ENCODE data around the gene CCDC110.

The CCDC110 gene

DNA sequence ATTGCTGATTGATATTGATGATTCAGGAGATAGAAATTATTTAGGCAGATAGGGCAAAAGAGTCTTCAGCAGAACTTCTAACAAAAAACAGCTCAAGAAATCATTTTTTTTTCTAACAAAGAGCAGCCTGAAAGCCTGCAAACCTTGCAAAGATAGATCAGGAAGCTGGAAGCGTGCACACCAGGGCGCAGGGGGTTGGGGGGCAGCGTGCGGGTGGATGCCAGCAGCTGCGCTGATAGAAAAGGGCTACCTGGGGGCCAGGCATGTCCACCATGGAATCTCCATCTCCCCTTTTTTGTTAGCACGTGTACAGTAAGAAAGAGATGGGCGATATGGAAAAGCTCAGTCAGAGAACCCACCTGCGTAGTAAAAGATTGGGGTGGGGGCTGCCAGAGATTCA lies 1.7 kb upstream of the CCDC110 start:
- no peak for DNase-seq

DNA sequence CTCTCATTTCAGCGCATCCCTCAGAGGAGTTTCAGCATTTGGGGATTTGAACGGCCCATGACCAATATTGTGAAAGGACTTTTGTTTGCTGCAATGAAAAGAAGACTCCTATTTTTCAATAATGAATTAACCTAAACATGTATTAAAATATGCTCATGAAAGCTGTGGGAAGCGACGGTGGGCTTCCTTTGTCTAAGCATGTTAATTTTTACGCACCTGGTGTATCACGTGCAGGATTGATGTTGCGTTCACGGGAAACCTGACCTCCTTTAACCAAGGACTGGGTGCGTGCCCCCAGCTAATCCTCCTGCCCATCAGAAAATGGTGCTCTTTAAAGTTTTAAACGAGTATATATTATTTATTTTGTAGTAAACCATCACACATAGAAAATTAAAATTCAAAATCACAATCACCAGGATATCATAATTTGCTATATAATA lies 590 bp upstream of the CCDC110 start:
- no peak for DNase-seq

DNA sequence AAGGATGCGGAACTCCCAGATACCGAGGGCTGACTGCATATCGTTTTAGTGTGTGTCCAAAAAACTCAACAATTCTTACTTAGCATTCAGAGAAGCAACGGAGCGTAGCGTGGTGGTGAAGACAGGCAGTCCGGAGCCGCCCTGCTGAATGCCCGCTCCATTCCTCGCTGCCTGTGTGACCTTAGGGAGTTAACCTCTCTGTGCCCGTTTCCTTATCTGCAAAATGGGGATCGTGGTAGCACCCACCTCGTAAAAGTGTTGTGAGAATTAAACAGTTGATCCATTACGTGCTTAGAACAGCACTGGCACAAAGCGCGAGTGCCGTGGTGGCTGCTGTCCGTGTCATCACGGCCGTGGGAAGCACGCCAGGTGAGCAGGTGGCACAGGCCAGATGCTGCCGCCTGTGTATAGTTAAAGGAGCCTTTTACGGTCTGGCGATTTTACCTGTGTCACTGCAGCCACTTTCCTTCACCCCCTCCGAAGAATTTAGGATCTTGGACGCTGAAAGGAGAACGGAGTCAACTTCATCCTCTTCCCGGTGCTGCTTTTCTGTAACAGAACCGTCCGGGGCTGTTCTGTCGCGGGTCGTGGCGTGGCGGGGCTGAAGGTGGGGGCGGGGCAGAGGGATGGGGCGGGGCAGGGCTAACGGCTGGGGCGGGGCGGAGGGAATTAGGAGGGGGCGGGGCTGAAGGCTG lies 885 bp downstream of the CCDC110 start:
- peak; percentile 79 for DNase-seq

DNA sequence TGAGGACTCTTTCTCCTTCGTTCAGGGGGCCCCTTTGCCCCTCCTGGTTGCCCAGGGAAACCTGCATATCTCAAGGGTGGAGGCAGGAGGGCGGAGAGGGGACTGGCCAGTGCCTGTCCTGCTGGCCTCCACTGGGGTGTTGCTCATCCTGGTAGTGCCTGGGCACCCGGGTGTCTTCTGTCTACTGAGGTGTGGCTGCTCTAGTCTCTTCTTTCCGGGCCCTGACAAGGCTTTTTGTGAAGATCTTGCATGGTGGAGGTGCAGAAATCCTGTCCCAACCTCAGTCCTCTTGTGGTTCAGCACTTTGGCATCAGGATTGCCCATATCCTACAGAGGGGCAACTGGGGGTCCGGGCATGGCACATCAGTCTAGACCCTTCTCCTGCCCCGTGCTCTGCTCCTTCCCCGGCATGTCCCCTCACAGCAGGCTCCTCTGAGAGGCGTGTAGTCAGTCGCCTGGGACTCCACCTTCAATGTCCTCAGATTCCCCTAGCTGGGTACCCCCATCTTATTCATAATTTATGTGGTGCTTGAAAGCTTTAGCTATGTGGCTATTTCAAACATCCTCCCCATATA lies 1.9 kb downstream of the CCDC110 start:
- DNase-seq, result peak; percentile 10

DNA sequence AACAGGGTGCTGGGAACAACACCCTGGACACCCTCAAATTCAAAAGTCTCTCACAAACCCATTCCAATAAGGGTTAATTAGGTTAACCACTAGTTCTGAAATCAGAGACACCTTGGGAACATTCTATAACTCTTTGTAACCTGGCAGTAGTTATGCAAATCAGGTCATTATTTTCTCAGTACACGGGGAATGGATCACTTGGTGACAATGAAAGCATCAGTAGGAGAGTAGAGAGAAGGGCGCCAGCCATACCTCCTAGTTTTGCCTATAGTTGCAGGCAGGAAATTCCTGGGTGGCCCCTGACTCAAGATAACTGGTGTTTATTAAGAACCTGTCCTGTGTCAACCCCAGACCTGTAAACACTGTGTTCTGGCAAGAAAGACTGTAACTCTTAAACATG lies 2.5 kb downstream of the CCDC110 start:
- DNase-seq, result no peak

DNA sequence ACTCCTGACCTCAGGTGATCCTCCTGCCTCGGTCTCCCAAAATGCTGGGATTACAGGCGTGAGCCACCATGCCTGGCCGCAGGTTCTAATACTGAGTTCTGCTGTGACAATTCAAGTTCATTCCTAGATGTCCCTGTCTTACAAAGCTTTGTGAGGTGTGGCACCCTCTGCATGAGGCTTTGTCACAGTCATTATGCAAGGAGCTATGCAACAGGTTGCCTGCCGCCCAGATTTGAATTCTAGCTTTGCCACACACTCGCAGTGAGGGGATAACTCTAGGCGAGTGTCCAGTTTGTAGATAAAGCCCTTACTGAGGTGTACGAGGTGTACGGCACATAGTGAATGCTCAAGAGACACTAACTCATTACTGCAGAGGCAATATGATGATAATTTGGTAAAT lies 3.5 kb downstream of the CCDC110 start:
- no peak for DNase-seq

DNA sequence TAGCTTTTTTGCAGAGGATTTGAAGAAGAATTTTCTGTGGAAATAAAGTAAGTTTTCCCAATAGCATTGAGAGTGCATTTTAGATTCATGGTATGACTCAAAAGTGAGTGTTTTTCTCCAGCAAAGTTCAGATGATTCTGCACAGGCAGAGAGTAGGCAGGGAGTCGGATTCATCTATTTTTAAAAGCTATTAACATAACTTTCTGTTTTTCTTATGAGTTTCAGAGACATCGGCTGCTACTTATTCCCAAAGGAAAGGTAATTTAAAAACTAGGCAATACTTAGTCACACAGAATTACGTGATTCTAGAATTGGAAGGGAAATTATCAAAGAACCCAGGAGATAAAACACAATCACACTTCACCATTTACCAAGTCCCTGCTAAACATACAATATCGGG lies 4.4 kb downstream of the CCDC110 start:
- DNase-seq, result no peak

DNA sequence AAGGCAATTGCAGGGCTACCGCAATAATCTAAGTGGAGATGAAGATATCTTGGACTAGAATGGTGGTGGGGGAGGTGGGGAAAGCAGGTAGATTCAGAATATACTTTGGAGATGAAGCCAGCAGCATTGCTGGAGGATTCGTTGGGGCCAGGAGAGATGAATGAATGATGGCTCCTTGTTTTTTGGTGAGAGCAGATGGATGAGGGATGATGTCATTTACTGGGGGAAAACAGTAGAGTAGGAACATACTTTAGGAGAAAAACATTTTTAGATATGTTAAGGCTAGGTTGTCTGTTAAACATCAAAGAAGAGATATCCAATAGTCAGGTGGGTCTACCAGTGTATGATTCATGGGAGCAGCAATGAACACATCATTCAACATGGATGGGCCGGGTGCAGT lies 5.8 kb downstream of the CCDC110 start:
- DNase-seq, result no peak

DNA sequence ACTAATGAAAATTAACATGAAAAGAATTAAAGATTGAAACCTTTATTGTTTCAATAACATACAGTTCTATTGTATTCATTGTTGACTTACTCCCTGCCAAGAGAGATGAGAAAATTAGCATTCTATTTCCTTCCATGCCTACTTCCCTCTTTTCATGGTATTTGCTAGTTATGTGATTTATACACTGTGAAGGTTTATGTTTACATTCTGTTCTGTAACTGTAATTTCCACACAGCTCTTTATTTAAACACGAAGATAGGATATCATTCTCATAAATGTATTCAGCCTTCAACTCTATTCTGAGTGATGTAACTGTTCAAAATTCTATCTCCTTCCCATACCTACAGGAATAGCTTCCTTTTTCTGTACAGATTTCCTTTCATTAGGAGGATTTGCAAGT lies 6.6 kb downstream of the CCDC110 start:
- DNase-seq, result no peak

DNA sequence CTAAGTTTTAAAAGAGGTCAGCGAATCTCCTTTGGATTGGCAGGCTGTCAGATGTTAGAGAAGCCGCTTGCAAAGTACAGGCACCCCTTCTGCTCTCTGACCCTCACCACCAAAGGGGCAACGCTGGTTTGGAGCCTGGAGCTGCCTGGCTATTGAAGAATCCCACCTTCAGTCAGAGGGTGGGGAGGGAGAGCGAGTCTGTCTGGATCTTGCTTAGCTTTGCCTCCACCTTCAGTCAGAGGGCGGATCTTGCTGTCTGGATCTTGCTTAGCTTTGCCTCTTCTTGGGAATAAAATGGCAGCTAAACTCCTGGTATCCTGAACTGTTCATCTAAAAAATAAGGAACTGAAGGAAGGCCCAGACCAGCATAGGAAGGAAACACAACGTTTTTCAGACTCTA lies 7.3 kb downstream of the CCDC110 start:
- no peak for DNase-seq

DNA sequence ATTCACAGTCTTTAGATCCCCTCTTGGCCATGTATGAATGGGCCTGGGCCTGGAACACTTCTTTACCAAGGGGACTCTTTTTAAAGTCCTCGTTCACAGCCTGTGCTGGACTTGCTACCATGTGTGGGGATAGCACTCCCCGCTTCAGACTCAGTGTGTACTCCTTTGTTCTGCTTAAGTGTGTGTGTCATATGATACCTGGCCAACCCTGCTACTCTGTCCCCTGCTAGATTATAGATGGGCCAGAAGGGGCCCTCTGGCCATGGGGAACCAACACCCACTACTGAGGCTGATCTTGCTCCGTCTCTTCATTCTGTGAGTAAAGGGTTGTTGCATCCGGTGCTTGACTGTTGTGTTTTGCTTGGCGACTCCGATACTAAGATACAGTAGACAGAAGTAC lies 8.0 kb downstream of the CCDC110 start:
- DNase-seq, result no peak

DNA sequence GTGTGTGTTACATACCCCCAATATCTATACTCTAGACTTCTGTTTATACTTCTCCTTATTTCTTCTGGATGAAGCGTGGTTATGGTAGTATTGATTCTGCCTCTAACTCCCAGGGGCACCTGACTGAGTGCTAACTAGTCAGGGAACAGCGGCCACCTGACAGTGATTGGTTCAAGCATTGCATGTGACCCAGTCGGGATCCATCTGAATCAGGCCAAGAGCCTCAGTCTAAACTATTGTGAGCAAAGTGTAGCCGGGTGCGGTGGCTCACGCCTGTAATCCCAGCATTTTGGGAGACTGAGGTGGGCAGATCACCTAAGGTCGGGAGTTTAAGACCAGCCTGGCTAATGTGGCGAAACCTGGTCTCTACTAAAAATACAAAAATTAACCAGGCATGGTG lies 10.0 kb downstream of the CCDC110 start:
- DNase-seq, result no peak

DNA sequence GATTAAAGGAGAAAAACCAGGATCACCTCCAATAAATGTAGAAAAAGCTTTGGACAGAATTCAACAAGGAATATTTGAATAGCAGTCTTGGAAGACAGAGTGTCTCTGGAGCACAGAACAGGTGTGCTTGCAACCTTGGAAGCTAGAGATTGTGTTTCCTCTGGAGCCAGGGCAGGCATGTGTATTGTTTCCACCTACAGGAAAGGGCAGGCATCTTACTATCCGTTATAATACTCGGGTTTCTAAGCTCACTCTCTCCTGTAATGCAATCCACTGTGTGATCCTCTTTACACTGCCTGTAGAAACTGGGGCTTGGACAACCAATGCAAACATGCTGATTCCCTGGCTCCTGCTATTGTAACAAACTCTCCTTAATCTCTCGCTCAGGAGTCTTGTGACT lies 14.4 kb downstream of the CCDC110 start:
- no peak for DNase-seq

DNA sequence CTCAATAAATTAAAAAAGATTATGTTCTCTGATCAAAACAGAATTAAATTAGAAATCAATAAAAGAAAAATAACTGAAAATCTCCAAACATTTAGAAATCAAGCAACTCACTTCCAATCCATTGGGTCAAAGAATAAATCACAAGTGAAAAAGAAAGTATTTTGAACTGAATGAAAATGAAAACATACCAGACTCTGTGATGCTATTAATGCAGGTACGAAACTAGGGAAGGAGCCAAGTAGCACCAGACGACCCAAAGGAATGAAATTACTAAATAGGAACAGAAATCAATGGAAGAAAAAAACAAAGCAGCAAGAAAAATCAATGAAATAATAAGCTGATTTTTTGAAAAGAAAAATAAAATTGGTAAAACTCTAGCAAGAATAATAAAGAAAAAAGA lies 15.4 kb downstream of the CCDC110 start:
- no peak for DNase-seq

DNA sequence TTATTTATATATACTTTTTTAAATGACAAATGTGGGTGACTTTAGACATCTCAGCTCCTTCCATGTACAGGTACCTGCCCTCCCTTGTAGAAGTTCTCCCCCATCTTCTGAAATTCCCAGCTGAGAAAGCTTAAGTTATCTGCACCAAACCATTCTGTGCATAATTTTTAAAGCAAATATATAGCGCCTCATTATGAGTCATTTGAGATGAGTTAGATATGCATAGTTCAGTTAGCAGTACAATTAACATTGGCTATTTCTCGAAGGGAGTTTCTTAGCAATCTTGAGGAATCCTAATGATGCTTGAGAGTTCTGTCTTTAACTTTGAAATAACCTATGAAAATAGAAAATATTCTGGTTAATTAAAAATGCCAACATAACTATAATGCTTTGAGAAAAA lies 26.3 kb downstream of the CCDC110 start:
- no peak for DNase-seq

DNA sequence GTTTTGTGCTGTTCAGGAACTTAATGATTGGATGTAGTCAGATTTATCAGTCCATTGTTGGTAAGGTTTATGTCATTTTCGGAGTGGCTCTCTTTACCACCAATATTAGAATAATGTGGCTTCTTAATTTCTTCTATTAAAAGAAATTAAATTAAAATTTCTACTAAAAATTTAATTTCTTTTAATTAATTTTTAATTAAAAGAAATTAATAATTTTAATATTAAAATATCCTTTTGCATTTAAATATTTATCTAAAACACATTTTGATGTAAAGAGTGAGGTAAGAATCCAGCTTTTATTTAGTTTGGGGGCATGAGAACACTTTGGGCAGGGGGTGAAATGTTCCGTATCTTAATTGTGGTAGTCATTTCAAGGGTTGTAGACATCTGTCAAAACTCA lies 30.1 kb downstream of the CCDC110 start:
- DNase-seq, result no peak

DNA sequence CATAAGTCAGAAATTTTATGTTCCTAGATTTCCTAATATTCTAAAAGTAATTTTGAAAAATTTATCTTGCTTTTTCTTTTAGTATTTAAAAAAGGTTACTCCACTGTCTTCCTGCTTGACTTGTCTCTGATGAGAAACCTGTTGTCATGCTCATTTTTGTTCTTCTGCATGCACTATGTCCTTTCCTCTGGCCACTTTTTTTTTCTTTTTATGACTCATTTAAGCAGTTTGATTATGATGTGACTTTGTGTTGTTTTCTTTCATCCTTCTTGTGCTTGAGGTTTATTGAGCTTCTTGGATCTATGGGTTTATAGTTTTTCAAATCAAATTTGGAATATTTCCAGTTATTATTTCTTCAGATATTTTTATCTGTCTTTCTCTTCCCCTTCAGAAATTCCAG lies 33.7 kb downstream of the CCDC110 start:
- no peak for DNase-seq

DNA sequence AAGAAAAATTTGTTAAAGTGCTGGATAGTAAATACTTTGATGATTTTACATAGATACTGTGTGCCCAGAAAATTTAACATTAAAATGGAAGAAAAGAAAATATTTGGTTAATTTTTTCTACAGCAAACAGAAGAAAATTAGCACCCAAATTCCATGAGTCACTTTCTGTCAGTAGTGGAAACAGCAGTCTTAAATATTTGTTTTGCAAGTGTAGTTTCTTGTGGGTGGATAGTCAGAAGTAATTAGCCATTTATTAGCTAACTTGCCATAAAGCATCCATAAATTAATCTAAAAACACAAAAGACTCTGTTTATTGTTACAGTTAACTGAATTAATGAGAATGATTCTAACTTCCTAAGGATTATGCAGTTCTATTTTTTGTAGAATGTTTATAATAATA lies 36.1 kb downstream of the CCDC110 start:
- no peak for DNase-seq

DNA sequence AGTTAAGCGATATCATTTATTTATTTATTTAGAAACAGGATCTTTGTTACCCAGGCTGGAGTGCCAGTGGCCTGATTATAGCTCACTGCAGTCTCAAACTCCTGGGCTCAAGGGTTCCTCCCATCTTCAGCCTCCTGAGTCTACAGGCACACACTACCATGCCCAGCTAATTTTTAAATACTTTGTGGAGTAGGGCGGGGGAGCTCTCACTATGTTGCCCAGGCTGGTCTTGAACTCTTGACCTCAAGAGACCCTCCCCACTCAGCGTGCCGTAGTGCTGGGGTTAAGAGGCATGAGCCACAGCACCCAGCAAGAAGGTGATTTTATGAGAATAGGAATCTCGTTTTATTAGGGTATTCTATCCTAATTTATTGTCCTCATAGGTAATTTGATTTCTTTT lies 41.9 kb downstream of the CCDC110 start:
- DNase-seq, result no peak

DNA sequence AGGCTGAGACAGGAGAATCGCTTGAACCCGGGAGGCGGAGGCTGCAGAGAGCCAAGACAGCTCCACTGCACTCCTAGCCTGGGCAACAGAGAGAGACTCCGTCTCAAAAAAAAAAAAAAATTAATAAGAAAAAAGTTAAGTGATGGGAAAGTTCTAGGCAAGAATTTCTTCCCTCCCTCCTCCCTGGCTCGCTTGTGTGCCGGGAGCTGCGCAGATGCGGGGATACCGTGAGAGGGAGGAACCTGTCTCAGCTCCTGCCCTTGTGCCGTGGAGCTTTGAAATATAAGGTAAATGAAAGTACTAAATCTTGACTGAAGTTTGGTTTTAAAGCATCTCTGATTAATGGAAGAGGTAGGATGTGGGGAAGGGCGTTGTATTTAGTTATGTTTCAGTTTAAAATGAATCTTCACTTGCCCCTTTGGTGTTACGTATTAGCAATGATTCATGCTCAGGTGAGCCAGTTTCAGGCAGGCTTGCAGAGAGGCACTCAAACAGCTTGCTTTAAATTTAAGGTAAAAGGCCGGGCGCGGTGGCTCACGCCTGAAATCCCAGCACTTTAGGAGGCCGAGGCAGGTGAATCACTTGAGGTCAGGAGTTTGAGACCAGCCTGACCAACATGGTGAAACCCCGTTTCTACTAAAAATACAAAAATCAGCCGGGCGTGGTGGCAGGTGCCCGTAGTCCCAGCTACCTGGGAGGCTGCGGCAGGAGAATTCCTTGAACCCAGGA lies 44.4 kb downstream of the CCDC110 start:
- peak; percentile 18 for DNase-seq

DNA sequence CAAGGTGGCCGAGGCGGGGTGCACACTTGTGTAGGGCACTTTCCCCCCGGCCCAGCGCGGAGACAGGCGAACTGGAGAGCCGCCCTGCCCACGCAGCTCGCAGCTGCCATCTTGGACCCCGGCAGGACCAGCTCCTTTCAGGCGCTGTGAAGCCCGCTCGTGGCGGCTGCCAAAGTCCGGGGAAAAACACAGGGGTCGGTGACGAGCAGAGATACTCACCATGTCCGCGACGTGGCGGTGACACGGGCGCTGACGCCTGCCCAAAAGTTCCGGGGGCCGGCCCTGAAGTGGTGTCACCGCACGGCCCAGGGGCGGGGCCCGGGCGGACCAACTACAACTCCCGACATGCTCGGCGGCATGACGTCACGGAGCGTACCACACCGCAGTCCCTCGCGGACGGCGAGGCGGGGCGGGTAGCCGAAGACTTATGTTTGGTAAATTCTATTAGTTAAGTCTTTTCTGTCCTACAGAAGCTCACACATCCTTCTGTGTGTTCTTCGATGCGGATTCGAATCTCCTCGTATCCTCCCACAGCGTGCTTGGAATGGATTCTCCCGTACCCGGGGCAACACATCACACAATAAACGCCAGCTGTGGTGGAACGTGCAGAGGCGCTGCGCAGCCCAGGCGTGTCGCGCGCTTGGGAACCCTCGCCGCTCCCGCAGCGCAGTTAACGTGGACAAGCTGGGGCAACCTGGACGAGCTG lies 45.7 kb downstream of the CCDC110 start, which contains the start of gene UFSP2:
Gene UFSP2 (minus strand): TSS at position 318 of the 706 bp plus-strand sequence. CDS start 96 bp downstream, at position 222.
- DNase-seq, result peak; percentile 100

DNA sequence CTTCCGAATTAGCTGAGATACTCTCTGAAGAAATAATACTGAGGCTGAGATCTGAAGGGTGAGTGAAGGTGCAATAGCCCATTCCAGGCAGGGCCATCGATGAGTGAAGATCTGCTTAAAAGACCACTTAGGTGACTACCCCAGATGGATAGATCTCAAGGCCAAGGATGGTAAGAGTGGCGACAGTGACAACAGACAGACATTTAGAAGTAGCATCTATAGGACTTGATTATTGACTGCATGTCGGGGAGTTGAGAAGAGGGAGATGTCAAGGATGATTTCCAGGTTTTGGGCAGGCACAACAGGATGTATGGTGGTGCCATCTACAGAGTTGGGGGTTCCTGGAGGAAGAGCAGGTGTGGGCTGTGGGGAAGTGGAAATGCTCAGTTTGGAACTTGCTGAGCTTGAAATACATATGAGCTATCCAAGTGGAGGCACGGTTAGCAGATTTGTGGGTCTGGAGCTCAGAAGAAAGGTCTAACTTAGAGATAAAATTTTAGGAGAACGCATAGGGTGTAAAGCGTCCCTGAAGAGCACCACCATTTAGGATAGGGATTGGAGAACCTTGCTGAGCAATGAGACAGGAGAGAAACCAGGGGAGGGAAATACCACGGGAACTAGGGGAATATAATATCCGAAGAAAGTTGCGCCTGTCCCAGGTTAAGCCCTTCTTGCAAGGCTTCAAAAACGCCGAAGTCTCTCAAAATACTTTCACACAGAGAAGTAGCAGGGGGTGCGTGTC lies 46.5 kb downstream of the CCDC110 start:
- DNase-seq, result no peak

Data from right kidney (tissue), 1 donor.